Activated CD4-positive, alpha-beta T cell treated with anti-CD3 and anti-CD28 coated beads for 48 hours (primary cell): ENCODE measurements around the gene SDHA.
"Not testable (repeated sequence)": the region's sequence is repeated elsewhere in the genome, so short reads cannot be mapped to it uniquely, and the experiment has no call there.

Experiments used
- DNase-seq: peaks from one replicate; pipeline ENCODE4 v3.0.0-alpha.2; 2020

The SDHA gene

DNA sequence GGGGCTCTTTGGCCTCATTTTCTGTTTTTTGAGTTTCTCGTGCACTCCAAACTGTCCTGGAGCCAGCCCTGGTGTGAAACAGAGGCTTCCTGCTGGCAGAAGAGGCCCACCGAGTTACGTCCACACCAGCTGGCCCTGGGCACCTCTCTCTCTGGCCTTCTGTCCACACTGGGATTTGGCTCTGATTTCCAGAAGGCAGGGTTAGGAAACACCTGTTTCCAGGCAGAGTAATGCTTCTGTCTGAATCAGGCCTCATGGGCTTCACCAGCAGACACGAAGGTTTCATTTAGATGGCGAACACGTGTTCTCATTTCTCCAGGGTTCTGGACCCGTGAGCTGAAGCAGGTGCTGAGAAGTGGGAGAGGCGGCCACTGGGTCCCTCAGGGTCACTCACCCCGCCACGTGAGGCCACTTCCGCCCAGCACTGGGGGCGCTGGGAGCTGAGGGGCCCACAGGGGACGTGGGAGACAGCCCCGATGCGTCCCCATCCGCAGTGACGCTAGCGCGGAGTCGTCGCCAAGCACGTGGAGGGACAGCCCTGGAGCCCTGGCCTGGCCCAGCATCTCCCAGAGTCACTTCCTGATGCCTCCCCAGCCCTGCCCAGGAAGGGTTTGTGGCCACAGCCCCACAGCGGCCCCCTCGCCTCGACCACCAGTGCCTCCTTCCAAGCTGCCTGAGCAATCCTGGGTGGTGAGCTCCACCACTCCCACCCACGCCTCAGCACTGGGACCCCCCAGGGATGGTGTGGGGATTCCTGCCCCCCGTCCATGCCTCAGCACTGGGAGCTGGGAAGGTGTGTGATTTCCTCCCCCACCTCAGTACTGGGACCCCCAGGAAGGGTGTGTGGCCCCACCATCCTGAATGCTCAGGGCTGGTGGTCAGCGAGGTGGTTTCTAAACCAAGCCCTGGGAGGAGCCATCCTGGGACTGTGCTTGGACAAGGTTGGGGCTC lies 31.8 kb upstream of the SDHA start:
- no peak for DNase-seq

DNA sequence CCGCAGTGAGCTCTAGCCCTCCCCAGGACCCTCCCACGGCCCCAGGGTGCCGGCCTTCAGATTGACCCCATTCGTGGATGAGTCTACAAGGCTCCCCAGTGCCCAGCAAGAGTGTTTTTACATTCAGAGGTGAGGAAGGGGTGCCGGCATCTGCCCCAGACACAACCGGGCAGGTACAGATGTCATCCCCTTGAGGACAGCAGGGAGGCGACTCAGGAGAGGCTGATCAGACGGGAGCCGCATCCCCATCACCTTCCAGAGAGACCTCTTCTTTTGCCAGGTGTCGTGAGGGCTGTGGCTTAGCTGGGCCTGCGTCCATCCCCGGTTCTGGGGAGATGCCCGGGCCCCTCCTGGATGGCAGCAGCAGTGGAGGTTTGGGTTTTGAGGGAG lies 31.1 kb upstream of the SDHA start:
- no peak for DNase-seq

DNA sequence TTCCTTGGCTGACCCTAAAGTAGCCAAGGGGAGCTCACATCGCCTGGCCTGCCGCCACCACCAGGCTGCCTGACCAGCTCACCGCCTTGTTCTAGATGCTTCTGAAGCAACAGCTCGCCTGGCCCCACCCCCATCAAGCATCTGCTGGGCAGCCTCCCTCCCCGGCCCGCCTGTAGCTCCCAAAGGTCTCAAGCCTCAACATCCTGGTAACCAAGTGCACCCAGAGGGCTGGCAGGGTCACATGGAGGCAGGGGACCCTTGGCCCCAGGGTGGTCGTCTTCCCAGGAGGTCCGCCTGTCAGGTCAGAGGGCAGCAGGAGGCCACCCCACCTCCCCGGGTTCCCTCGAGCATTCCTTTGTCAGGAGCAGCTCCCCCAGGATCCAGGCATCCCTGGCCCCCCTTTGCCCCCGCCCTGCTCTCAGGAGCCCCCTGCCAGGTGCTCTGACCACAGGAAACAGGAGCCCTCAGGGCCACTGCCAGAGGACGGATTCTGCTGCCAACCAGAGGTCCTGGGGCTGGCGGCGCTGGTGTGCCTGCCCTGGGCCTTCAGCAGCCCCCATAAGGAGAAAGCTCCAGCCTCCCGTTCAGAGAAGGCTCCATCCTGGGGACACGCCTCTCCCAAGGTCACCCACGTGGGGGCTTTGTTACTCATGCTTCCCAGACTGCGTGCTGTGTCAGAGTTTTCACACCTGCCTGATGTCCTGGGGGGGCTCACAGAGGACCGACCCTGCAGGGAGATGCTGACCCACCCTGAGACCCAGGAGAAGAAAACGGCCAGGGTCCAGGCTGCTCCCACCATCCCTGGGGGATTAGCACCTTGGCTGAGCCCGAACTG lies 30.3 kb upstream of the SDHA start:
- no peak for DNase-seq

DNA sequence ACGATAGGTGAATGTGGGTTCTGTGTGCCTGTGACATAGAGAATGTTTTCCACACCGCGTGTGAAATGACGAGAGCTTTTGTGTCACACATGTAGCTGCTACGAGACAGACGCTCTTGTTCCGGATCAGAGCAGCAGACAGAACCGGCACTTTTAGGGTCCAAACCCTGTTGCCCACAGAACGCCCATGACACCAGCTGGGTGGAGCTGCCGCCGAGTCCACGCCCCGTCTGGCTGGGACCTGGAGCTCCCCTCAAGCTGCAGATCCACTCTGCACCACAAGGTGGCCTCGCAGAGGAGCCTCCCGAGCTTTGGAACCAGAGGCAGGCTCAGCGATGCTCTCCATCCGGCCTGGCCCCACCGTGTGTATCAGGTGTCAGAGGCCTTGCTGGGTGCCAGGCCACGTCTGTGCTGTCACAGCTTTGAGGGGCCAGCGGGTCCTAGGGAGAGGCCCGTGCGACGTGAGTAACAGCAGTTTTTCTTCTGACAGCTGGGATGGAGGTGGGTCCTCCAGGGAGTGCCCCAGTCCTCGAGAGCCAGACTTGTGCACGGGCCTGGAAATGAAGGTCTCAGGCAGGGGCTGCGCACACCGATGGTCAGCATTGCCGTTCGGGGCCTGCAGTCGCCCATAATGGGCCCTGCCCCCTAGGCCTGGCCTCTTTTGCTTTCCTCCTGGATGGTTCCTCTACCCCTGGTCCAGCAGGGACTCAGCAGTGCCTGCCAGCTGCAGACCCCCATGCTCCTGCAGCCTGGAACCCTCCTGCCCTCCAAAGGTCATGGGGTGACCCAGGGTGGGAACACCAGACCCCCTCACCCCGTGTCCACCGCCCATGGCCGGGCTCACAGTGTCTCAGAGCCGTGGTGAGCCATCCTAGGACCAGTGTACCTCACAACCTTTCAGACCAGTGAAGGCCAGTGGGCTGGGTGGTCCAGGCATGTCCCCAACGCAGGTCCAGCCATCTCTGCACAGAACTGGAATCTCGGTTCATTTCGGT lies 29.3 kb upstream of the SDHA start:
- DNase-seq, result peak; percentile 94

DNA sequence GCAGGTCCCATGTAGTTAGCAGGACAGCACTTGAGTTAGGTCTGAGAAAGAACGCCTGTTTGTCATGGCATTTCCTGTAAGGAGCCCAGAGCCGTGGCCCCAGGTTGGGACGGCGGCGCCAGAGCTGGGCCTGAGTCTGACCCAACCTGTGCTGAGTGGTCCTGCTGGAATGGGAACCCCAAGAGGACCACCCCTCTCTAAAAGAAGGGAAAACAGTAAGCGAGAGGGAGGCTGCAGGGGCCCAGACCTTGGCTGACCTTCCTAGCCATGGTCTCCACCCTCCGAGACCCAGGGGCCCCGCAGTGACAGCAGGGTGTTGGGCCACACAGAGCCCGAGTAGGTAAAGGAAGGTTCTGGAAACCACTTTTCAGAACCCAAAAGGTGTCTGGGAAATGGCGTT lies 28.6 kb upstream of the SDHA start:
- DNase-seq, result no peak

DNA sequence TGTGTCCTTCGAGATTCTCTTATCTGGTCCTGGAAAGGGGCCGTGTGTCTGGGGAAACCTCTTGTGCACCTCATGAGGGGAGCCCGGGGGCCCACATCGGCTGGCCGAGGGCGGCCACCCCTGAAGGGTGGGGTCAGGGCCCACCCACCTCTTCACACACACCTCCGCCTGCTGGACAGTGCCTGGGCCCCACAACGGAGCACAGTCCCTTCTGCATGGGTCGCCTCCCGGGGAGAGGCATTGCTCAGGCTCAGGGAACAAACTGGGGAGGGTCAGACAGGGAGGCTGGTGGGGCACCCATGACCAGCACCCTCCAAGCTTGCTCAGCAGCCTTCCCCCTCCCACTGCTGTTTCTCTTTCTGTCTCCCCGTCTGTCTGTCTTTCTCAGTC lies 28.1 kb upstream of the SDHA start:
- no peak for DNase-seq

DNA sequence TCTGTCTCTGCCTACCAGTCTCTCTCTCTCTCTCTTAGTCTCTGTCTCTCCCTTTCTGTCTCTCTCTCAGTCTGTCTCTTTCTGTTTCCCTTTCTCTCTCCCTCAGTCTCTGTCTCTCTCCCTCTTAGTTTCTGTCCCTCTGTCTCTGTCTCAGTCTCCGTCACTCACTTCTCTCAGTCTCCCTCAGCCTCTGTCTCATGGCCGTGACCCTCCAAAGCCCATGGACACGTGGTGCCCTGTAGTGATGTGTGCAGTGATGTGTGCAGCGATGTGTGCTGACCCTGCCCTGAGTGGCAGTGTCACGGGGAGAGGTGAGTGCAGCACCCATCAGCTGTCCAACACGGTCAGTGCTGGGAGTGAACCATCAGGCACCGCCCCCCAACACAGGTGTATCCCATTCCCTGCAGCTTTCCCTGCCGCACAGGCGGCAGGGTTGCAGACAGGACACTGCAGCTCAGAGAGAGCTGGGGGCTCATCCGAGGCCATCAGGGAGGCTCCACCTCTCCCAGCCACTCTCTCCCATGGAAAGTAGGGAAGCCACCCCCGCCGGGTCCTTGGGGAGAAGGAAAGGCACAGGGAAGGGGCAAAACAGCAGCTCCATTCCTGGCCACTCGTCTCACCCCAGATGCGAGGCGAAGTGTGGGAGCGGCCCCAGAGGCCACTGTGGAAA lies 27.6 kb upstream of the SDHA start:
- DNase-seq, result no peak

DNA sequence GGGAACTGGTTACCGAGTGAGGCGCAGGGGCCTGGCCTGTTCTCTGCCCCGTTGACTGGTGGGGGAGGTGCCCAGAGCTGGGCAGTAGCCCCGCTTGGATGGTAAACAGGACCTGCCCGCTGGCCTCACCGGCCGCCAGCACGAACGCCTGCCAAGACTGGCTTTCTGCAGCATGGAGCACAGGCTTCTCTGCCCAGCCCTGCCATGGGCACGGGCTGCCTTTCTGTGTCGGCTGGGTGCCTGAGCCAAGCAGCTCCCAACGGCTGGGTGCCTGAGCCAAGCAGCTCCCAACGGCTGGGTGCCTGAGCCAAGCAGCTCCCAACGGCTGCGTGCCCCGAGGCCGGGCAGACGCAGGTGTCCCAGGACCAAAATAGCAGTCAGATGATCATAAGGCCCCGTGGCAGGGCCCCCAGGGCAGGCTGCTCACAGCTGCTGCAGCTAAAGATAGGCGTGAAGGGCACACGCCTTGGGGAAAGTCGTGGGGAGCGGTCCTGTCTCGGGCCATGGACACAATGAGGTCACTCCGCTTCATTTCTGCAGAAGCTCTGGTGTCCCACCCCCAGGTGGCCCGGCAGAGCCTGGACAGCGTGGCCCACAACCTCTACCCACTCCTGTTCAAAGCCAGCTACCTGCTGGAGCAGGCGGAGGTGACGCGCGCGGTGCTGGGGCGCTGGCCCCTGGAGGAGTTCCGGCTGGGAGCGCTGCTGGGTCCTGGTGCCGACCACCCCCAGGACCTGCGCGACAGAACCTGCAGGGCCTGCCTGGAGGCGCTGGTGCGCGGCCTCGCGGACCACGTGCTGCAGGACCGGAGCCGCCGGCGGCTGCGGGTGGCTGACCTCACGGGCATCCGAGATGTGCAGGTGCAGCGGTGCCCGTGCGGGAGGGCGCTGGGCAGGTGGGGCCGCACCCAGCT lies 26.8 kb upstream of the SDHA start, which contains the start of gene LRRC14B:
Gene LRRC14B (plus strand): TSS at position 460 of the 913 bp plus-strand sequence. CDS start 44 bp downstream, at position 504.
- DNase-seq, result peak; percentile 39

DNA sequence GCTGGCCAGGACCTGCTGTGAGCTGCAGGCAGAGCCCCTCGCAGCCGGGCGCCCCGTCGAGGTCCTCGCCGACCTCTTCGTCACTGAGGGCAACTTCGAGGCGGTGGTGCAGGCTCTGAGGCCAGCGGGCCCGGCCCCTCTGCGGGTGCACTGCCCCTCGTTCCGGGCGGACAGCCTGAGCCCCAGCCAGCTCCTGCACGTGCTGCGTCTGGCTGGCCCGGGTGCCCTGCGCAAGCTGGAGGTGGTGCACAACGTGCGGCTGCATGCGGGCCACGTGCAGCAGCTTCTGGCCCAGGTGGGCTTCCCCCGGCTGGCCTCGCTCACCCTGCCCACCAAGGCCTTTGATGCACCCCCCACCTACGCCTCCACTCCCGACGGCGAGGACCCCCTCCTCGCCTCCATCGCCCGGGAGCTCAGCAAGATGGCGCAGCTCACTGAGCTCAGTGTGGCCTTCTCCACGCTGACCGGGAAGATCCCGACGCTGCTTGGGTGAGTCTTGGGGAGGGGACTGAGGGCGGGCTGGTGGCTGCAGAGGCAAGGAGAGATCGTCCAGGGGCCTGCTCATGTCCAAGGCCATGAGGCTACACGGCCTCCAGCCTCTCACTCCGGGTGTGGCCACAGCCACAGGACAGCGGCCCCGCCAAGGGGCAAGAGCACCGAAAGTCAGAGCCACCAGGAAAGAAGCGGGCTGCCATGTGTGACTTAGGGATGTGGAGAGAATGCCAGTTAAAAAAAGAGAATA lies 26.0 kb upstream of the SDHA start:
- DNase-seq, result no peak

DNA sequence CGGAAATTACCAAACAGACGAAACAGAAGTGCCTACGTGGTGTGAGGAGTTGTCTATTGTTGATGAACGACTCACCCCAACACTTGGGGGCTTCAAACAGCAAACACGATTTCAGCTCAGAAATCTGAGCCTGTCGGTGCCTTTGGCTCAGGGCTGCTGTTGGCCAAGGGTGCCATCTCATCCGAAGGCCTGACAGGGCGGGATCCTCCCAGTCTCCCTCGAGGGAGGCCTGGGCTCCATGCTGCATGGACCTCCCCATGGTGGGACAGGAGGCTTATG lies 25.5 kb upstream of the SDHA start:
- DNase-seq, result no peak

DNA sequence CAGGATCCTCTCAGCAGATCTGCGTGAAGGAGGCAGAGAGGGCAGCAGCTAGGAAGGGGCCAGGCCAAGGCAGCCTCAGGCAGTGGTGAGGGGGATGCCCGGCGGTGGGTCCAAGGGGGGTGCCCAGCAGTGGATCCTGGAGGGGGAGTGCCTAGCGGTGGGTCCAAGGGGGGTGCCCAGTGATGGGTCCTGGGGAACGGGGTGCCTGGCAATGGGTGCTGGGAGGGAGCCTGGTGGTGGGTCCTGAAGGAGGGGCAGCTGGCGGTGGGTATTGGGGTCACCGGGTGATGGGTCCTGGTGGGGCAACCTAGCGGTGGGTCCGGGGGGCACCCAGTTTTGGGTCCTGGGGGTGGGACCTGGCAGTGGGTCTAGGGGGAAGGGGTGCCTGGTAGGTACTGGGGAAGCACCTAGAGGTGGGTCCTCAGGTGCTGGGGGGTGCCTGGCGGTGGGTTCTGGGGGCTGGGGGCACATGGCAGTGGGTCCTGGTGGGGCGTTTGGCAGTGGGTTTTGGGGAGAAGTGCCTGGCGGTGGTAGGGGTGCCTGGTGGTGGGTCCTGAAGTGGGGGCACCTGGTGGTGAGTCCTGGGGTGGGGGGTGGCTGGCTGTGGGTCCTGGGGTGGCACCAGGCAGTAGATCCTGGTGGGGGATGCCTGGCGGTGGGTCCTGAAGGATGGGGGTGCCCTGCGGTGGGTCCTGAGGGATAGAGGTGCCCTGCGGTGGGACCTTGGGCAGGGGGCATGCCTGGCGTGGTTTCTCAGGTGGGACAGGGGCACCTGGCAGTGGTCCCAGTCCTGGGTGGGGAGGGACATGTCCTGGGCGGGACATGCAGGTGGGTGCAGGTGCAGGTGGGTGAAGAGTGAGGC lies 24.9 kb upstream of the SDHA start:
- DNase-seq, result no peak

DNA sequence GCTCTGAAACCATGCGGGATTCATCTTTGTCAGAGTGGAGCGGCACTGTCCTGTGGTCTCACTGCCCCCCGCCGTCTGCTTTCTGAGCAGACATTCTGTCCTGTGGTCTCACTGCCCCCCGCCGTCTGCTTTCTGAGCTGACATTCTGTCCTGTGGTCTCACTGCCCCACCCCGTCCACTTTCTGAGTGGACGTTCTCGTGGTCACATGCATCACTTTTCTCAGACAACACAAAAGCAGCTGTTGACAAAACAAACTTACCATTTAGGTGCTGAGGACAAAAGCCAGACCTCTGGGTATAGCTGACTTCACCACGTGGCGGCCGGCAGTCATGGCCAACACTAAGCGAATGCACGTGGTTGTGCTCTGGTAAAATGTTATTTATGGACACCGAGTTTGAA lies 24.0 kb upstream of the SDHA start:
- no peak for DNase-seq

DNA sequence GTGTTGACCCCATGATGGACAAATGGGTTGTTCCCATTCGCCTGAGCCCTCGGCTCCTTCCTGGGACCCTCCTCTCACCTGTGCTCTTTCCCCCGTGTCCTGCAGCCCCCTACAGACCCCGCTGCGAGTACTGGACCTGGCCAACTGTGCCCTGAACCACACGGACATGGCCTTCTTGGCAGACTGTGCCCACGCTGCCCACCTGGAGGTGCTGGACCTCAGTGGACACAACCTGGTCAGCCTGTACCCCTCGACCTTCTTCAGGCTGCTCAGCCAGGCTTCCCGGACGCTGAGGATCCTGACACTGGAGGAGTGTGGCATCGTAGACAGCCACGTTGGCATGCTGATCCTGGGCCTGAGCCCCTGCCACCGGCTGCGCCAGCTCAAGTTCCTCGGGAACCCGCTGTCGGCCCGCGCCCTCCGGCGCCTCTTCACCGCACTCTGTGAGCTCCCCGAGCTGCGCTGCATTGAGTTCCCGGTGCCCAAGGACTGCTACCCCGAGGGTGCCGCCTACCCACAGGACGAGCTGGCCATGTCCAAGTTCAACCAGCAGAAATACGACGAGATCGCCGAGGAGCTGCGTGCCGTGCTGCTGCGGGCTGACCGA lies 23.4 kb upstream of the SDHA start:
- DNase-seq, result no peak

DNA sequence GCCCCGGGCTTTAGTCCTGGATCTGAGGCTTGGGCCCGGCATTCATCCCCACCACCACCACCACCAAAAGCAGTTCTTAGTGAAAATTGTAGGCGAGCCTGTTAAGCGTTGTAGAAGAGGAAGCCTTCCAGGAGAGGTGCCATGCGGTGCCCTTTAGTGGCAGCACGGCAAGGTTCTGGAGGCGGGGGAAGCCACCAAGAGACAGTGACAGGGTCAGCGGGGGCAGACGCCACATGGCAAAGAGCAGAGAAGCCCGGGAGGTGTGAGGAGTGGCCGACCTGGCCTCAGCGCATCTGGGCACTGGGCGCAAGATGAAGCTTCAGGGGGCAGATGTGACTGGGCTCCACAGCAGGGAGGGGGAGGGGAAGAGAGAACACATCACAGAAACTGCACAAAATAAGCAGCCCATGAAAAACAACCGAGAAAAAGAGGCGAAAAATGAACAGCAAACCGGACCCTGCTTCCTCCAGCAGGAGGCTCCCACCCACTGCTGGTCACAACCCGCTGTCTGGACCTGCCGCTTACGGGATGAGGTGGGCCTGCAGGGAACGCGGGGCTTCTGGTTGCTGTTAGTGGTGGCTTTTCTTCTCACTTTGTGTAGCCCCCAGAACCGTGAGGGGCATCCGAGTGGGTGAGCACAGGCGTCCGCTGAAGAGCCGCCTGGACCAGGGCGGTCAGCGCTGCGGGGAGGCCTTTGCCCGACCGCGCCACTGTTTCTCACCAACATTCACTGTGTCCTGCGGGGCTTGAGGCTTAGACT lies 22.5 kb upstream of the SDHA start:
- DNase-seq, result no peak

DNA sequence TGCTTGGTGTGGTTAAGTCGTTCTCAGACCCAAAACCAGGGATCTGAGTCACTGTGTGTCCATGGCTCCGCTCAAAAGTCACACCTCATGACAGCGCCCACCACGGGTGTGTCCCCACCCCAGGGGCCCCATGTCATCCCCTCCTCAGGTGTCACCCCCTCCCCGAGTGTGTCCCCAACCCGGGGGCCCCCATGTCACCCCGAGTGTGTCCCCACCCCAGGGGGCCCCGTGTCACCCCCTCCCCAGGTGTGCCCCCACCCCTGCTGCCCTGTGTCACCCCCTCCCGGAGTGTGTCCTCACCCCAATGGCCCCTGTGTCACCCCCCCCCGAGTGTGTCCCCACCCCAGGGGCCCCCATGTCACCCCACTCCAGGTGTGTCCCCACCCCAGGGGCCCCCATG lies 21.8 kb upstream of the SDHA start:
- DNase-seq, result no peak

DNA sequence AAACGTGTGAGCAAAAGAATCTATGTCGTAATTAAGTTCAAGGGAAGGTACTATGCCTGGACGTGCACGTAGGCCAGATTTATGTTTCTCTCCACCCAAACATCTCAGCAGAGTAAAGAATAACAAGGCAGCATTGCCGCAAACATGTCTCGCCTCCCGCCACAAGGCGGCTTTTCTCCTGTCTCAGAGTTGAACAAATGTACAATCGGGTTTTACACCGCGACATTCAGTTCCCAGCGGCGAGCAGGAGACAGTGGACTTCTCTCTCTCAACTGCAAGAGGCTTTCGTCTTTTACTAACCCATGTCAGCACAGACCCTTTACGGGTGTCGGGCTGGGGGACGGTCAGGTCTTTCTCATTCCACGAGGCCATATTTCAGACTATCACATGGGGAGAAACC lies 21.1 kb upstream of the SDHA start:
- not testable (repeated sequence) for DNase-seq

DNA sequence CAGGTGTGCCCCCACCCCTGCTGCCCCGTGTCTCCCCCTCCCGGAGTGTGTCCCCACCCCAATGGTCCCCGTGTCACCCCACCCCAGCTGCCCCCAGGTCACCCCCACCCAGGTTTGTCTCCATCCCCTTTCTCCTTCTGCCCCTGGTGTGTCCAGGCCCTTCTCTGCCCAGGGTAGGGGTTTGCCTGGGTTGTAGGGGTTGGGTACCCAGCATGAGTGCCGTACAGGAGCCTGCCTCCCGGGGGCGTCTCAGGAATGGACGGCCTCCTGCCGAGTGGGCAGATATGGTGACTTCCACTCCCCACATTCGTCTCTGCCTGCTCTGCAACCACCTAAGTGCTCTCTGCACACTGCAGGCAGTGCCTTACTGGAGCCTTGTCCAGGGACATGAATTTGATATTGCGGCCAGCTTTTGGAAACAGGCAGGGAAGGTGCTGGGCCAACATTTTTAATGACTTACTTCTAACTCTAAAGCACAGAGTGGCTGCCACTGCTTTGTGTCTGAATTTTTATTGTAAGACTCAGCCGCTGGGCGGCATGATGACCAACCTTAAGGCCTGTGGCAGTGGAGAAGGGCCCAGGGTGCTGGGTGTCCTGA lies 20.1 kb upstream of the SDHA start:
- no peak for DNase-seq
